Stomach (tissue), 19 donors: ENCODE data around the gene BRD3OS. TPM values are rescaled to one million over a fixed set of nuclear protein-coding genes. Genes with fewer than 3 reads are reported as not detected.

Experiments used
- DNase-seq, 2 donors: peaks; one replicate each; pipeline versions ENCODE4 v3.0.0 to v3.0.0-alpha.2; 2013 to 2019
- H3K27ac ChIP-seq, 5 donors: fragments of 200-600 bp in 4 of 5; sonication (generic) in 4 of 5; one replicate each; pipeline ENCODE4 v1.5.1; 2013 to 2019; ENCODE audit warnings: mild to moderate bottlenecking in 1 of 5, moderate library complexity in 1 of 5
- H3K27me3 ChIP-seq, 3 donors: fragments of 200-600 bp; sonication (generic); one replicate each; pipeline ENCODE4 v1.5.1; 2017 to 2019; ENCODE audit warnings: mixed run types in 1 of 3
- H3K36me3 ChIP-seq, 4 donors: fragments of 200-600 bp; sonication (generic); 1 replicate in 3 of 4; 2 replicates in 1 of 4; pipeline ENCODE4 v1.5.1; 2016 to 2019
- H3K4me1 ChIP-seq, 4 donors: fragments of 200-600 bp; sonication (generic); one replicate each; pipeline ENCODE4 v1.5.1; 2016 to 2019
- H3K4me3 ChIP-seq, 4 donors: fragments of 200-600 bp; sonication (generic) in 3 of 4; one replicate each; pipeline ENCODE4 v1.5.1; 2016 to 2019; ENCODE audit warnings: mild to moderate bottlenecking in 1 of 4
- H3K9me3 ChIP-seq, 4 donors: fragments of 200-600 bp; sonication (generic); one replicate each; pipeline ENCODE4 v1.5.1; 2016 to 2019
- EP300 ChIP-seq: sonication (generic); formaldehyde crosslinking; IDR thresholded peaks from one replicate; pipeline ENCODE4 v1.6.1; 2017; ENCODE audit warnings: antibody characterized with exemption
- POLR2A ChIP-seq, 4 donors: fragments of 450-650 bp; IDR thresholded peaks; one replicate each; pipeline ENCODE4 v1.6.1; 2016; ENCODE audit warnings: antibody characterized with exemption in 4 of 4, control low read depth in 2 of 4, mild to moderate bottlenecking in 1 of 4, moderate library complexity in 1 of 4
- POLR2AphosphoS5 ChIP-seq, 3 donors: sonication (generic); formaldehyde crosslinking; IDR thresholded peaks; one replicate each; pipeline ENCODE4 v1.6.1; 2016; ENCODE audit warnings: antibody characterized with exemption in 3 of 3
- WGBS, 5 donors: extraction: QIAGEN DNeasy Blood & Tissue Kit in 3 of 5; methylation state at CpG; one replicate each; pipeline versions ENCODE4 v1.1.5 to v1.1.7; 2013 to 2018; 5-methylcytosine and 5-hydroxymethylcytosine counted together
- intact Hi-C: fragments of 100-400 bp; cut with DNase I; formaldehyde crosslinking; loops from one replicate; pipeline ENCODE4 v1.15.1; 2023; ENCODE audit warnings: low total_unique reads
- long read RNA-seq, 10 donors: transcript quantifications; one replicate each; lab custom pipeline, GENCODE V29; 2026
- polyA plus RNA-seq, 3 donors: library from polyadenylated mRNA; stranded (reverse); fragments of 200-250 nt; gene quantifications; one replicate each; pipeline ENCODE4 v1.2.3, GENCODE V29; 2013
- total RNA-seq, 5 donors: library from RNA; depleted of rRNA; stranded (reverse); fragments of >200 nt; gene quantifications; one replicate each; pipeline versions ENCODE4 v1.1.0 to v1.2.3, GENCODE V29; 2014 to 2016
- TF ChIP-seq, protein P1 (sequence below), 7 experiments: fragments of 450-650 bp in 4 of 7; fragments of 200-600 bp in 3 of 7; sonication (generic) in 3 of 7; IDR thresholded peaks; one replicate each; pipeline ENCODE4 v1.5.1; 2016 to 2019; ENCODE audit warnings: antibody characterized with exemption in 7 of 7, control low read depth in 2 of 7, mild to moderate bottlenecking in 1 of 7
- donor health status: healthy with polysubstance abuse.
- donor health status: Bipolar disorder and iron deficiency.
- donor health status: healthy.

BRD3OS gene, protein sequence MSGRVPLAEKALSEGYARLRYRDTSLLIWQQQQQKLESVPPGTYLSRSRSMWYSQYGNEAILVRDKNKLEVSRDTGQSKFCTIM
- total RNA-seq (10 to 100 TPM in 1 of 5 donors, 1 to 10 TPM in 3, not detected in 1; 2.4 to 12.0 (median 4.4) TPM), polyA plus RNA-seq (1 to 10 TPM; 4.7 to 9.0 (median 8.2) TPM)
- long read RNA-seq, donor 1, transcript BRD3OS-204 (1 exons, 1,689 nt) = major isoform, 41 of 59 reads
- long read RNA-seq, donor 1, partial matches to known transcripts = 17 of 59 reads
- long read RNA-seq, donor 1, other reads (novel, unspliced or antisense) = 0 of 59 reads
- long read RNA-seq, donor 2, full-length matches to known transcripts = 60 of 60 reads
- long read RNA-seq, donor 2, partial matches to known transcripts = 0 of 60 reads
- long read RNA-seq, donor 2, other reads (novel, unspliced or antisense) = 0 of 60 reads
- long read RNA-seq, donor 3, full-length matches to known transcripts = 39 of 39 reads
- long read RNA-seq, donor 3, partial matches to known transcripts = 0 of 39 reads
- long read RNA-seq, donor 3, other reads (novel, unspliced or antisense) = 0 of 39 reads
- long read RNA-seq, donor 4, full-length matches to known transcripts = 10 of 10 reads
- long read RNA-seq, donor 4, partial matches to known transcripts = 0 of 10 reads
- long read RNA-seq, donor 4, other reads (novel, unspliced or antisense) = 0 of 10 reads
- long read RNA-seq, donor 5, full-length matches to known transcripts = 62 of 118 reads
- long read RNA-seq, donor 5, partial matches to known transcripts = 51 of 118 reads
- long read RNA-seq, donor 5, other reads (novel, unspliced or antisense) = 5 of 118 reads
- long read RNA-seq, donor 6, full-length matches to known transcripts = 107 of 107 reads
- long read RNA-seq, donor 6, partial matches to known transcripts = 0 of 107 reads
- long read RNA-seq, donor 6, other reads (novel, unspliced or antisense) = 0 of 107 reads
- long read RNA-seq, donor 7, full-length matches to known transcripts = 67 of 100 reads
- long read RNA-seq, donor 7, partial matches to known transcripts = 33 of 100 reads
- long read RNA-seq, donor 7, other reads (novel, unspliced or antisense) = 0 of 100 reads
- long read RNA-seq, donor 8, full-length matches to known transcripts = 61 of 76 reads
- long read RNA-seq, donor 8, partial matches to known transcripts = 15 of 76 reads
- long read RNA-seq, donor 8, other reads (novel, unspliced or antisense) = 0 of 76 reads
- long read RNA-seq, donor 9, full-length matches to known transcripts = 73 of 87 reads
- long read RNA-seq, donor 9, partial matches to known transcripts = 14 of 87 reads
- long read RNA-seq, donor 9, other reads (novel, unspliced or antisense) = 0 of 87 reads
- long read RNA-seq, donor 10, full-length matches to known transcripts = 19 of 19 reads
- long read RNA-seq, donor 10, partial matches to known transcripts = 0 of 19 reads
- long read RNA-seq, donor 10, other reads (novel, unspliced or antisense) = 0 of 19 reads

DNA sequence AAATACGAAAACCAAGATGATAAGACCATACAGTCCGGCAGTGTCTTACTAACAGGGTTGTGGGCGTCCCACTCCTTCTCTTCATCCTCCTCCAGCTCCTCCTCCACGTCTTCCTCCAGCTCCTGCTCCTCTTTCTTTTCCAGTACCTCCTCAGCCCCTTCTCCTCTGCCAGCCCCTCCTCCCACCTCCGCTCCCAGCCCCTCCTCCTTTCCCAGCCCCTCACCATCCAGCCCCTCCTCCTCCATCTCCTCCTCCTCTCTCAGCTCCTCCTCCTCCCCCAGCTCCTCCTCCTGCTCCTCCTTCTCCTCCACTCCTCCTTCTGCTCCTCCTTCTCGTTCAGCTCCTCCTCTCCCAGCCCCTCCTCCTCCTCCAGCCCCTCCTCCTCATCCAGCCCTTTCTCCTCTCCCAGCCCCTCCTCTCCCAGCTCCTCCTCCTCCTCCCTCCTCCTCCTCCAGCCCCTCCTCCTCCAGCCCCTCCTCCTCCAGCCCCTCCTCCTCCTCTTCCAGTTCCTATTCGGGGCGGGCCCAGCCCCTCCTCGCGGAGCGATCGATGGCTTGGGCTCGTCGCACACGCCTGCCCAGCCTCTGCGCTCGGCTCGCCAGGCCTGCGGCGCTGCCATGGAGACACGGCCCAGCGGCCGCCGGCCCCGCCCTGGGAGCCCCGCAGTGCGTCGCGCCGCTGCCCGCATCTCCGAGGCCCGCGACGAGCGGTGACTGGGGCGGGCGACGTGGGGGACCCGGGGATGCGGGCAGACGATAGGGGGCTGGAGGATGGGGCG lies at the start of gene BRD3OS:
BRD3OS (plus strand) TSS at position 654 of the 778 bp plus-strand sequence. CDS start 1,267 bp downstream, outside the sequence.
- intact Hi-C loops = loop anchor here (5.0 kb wide), 1 partner anchor 37 kb away; no protein-coding TSS in a partner anchor

DNA sequence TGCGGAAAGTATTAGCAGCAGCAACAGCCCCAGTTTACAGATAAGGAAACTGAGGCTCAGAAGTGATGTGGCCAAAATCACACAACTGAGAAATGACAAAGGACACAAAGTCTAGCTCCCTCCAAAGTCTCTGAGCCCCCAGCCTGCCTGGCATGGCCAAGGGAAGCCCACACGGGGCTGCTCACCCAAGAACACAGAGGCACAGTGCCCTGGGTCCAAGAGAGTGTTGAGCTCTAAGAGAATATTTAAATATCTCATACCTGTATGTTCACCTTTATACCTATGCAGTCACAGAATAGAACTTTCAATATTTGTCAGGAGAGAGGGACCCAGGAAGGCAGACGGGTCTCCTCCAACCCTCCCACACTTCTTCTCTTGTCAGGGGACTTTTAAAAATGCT lies 49.8 kb upstream of the BRD3OS start:
- Histone ChIP-seq H3K4me1 (peaks cover 36 to 80% (median 65%) of the 10 kb centered on the region in 4 donors), H3K27ac (no peak overlapping the region), H3K9me3 (no peaks in the 10 kb centered on the region), H3K4me3 (no peak overlapping the region), H3K36me3 (no peaks in the 10 kb centered on the region), H3K27me3 (no peaks in the 10 kb centered on the region)
- intact Hi-C loops = no loop called here
- no peak for DNase-seq
- WGBS, 5 donors = 86 to 96% (median 93%) methylated on average over 3 of the region's 3 CpGs
- TF ChIP-seq POLR2AphosphoS5 (IDR thresholded peaks at IDR 0.05) (no peak), EP300 (no peak), POLR2A (IDR thresholded peaks at IDR 0.05) (no peak)
- TF ChIP-seq, protein P1, sequence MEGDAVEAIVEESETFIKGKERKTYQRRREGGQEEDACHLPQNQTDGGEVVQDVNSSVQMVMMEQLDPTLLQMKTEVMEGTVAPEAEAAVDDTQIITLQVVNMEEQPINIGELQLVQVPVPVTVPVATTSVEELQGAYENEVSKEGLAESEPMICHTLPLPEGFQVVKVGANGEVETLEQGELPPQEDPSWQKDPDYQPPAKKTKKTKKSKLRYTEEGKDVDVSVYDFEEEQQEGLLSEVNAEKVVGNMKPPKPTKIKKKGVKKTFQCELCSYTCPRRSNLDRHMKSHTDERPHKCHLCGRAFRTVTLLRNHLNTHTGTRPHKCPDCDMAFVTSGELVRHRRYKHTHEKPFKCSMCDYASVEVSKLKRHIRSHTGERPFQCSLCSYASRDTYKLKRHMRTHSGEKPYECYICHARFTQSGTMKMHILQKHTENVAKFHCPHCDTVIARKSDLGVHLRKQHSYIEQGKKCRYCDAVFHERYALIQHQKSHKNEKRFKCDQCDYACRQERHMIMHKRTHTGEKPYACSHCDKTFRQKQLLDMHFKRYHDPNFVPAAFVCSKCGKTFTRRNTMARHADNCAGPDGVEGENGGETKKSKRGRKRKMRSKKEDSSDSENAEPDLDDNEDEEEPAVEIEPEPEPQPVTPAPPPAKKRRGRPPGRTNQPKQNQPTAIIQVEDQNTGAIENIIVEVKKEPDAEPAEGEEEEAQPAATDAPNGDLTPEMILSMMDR (IDR thresholded peaks at IDR 0.05) = no peak

More for the DNA sequence above, at the start of gene BRD3OS:
- Histone ChIP-seq H3K9me3 (no peaks in the 10 kb centered on the region), H3K4me3 (peak within 1 kb of the TSS; percentile 70 to 100 (median 95)), H3K36me3 (peaks cover 0 to 28% (median 22%) of the 10 kb centered on the region in 4 donors), H3K27me3 (no peaks in the 10 kb centered on the region), H3K4me1 (peaks cover 8 to 22% (median 15%) of the 10 kb centered on the region in 4 donors), H3K27ac (peak within 1 kb of the TSS in 4 of 5 donors; percentile 59 to 86 (median 74))
- 0 to 2% (median 1%) methylated on average over 6 to 43 of the region's 43 CpGs for WGBS, 5 donors
- DNase-seq = peak; percentile 96 to 99
- TF ChIP-seq, protein P1 (IDR thresholded peaks at IDR 0.05) = no peak
- peak in 2 of 3 donors; percentile 54 to 76 for TF ChIP-seq POLR2AphosphoS5 (IDR thresholded peaks at IDR 0.05)

DNA sequence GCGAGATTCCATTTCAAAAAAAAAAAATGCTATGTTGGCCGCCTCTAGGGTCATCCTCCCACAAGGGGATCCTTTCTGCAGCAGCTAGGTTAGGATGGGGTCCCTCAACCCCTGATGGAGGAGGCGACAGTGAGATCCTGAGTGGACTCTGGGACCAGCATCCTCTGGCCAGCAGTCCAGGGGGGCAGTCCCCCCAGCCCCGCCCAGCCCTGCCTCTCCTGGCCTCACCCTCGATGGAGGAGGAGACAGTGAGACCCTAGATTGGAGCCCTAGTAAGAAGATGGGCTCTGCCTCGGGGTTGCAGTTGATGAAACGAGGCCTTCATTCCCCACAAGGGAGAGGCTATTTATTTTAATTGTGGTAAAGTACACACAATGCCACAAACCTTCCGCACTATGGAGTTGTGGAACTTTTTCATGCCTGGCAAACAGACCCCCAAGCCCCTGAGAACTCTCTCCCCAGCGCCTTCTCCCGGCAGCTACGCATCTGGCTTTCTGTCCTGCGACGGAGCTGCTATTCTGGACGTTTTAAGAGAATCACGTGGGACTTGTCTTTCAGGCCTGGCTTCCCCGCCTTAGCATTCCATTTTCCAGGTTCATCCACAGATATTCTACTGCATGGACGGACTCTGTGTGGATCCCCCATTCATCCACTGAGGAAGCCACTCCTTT lies 49.0 kb upstream of the BRD3OS start:
- WGBS, 5 donors = 76 to 85% (median 79%) methylated on average over 15 to 17 of the region's 17 CpGs

More for the DNA sequence above, 49.0 kb upstream of the BRD3OS start:
- intact Hi-C loops = no loop called here
- TF ChIP-seq, protein P1 (IDR thresholded peaks at IDR 0.05) = no peak
- no peak for TF ChIP-seq EP300
- no peak for TF ChIP-seq POLR2AphosphoS5 (IDR thresholded peaks at IDR 0.05)
- TF ChIP-seq POLR2A (IDR thresholded peaks at IDR 0.05) = no peak
- H3K27me3 ChIP-seq = no peaks in the 10 kb centered on the region
- H3K36me3 ChIP-seq = no peaks in the 10 kb centered on the region
- peaks cover 34 to 76% (median 63%) of the 10 kb centered on the region in 4 donors for H3K4me1 ChIP-seq
- H3K27ac ChIP-seq = no peak overlapping the region
- no peak overlapping the region for H3K4me3 ChIP-seq
- H3K9me3 ChIP-seq = no peaks in the 10 kb centered on the region
- no peak for DNase-seq
